ENCODE results near the gene ATP10A.

DNA sequence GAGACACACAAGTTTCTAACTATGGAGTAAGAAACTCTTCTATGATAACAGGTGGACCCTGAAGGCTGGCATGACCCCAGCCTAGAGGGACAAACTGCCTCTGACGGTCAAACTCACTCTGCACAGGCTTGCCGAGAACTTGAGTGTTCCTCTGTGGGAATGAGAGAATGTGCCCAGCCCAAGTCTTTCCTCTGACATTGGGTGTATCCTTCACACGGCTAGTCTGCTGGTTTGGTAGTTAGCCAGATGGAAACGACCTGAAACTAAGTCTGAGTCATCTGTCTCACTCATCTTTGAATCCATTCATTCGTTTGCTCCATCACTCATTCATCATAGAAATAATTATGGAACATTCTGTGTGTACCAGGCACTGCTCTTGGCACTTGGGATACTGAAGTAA is 198.4 kb downstream of the ATP10A start:
- no peak for TF ChIP-seq POLR2AphosphoS5 (IDR thresholded peaks at IDR 0.05; ENCODE audit: low read depth, low read length)
- no peak for TF ChIP-seq CTCF (IDR thresholded peaks at IDR 0.05)
- no peak for TF ChIP-seq EP300 (IDR thresholded peaks at IDR 0.05; ENCODE audit: borderline replicate concordance in 1 of 2, low read depth in 1 of 2, low read length in 1 of 2)
- no peak for TF ChIP-seq RCOR1 (IDR thresholded peaks at IDR 0.05; ENCODE audit: low read length)
- TF ChIP-seq REST (IDR thresholded peaks at IDR 0.05; ENCODE audit: low read depth, low read length) = no peak
- TF ChIP-seq TAF1 (IDR thresholded peaks at IDR 0.05; ENCODE audit: borderline replicate concordance, low read depth, low read length) = no peak
